Stimulated activated CD4-positive, alpha-beta T cell treated with anti-CD3 and anti-CD28 coated beads, TNF-alpha, amount 100 ng/mL, for 4 hours (primary cell): Measurements from ENCODE around the gene CCNJ.

Source experiments
- DNase-seq, 3 experiments: peaks; one replicate each; pipeline ENCODE4 v3.0.0-alpha.2; 2020; ENCODE audit warnings: low read depth in 3 of 3

The CCNJ gene

DNA sequence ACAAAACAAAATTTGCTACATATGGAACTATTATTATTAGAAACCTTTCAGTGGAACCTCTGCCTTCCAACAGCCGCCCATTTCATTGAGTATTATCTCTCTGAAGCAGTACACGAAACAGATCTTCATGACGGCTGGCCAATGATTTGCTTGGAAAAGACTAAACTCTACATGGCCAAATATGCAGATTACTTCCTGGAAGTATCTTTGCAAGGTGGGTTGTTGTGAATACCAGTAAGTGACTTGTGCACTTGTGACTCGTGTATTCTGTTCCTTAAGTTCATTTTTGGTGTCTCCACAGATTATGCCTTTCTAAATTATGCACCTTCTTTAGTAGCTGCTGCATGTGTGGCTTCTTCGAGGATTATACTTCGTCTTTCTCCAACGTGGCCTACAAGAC is 13.4 kb downstream of the CCNJ start:
- DNase-seq, result no peak

GRCh38 chr10:96061232-96061631 is 17.8 kb downstream of the CCNJ start:
- DNase-seq, result no peak

GRCh38 chr10:96072674-96073073 is 29.3 kb downstream of the CCNJ start:
- no peak for DNase-seq

- DNase-seq, result no peak
Measured at GRCh38 chr10:96073722-96074121, 30.3 kb downstream of the CCNJ start.

DNA sequence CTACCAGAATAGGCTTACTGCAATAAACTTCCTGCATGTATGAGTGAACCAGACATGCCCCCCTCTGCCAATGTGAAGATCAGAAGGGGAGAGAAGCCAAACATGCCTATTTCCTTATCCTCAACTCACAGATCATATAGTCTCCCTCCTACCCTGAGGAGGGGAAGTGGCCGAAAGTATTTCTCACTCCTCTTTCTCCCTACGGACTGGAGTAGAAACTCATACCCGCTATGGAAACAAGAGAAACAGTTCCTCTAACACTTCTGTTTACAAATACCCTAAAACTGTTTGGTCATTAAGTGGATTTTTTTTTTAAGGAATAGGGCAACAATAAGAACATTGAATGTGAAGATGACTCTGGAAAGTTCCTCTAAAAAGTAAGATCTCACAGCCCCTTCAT is 31.4 kb downstream of the CCNJ start:
- no peak for DNase-seq

DNA sequence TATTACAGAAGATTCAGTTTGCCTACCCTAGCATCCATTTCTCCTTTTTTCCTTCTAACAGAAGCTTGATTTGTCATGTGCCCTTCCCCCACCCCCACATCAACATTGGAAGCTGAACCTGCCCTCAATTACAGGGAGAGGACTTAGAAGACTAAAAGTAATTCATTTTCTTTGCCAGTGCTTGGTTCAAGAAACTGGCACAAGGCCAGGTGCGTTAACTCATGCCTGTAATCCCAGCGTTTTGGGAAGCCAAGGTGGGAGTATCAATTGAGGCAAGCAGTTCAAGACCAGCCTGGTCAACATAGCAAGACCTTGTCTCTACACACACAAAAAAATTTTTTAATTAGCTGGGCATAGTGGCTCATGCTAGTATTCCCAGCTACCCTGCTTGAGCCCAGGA is 32.6 kb downstream of the CCNJ start:
- no peak for DNase-seq

- DNase-seq, result no peak
Measured at GRCh38 chr10:96077156-96077555, 33.8 kb downstream of the CCNJ start.

- no peak for DNase-seq
Measured at GRCh38 chr10:96082153-96082552, 38.8 kb downstream of the CCNJ start.

DNA sequence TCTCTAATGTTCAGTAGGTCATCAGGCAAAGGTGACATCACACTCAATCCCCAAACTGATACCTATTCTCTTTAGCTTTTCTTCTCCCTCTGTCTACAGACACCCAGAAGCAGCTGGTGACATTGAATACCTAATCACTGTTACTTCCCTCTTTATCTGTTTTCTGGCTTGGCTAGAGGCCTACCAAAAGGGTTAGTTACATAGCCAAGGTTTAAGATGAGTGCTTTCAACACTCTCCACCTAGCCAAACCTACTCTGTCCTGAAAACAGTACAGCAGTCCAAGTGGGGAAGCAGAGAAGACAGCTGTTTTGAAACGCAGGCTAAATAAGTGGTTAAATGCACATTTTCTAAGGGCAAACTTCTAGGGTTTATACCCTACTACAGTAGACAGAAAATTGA is 39.4 kb downstream of the CCNJ start:
- no peak for DNase-seq

DNA sequence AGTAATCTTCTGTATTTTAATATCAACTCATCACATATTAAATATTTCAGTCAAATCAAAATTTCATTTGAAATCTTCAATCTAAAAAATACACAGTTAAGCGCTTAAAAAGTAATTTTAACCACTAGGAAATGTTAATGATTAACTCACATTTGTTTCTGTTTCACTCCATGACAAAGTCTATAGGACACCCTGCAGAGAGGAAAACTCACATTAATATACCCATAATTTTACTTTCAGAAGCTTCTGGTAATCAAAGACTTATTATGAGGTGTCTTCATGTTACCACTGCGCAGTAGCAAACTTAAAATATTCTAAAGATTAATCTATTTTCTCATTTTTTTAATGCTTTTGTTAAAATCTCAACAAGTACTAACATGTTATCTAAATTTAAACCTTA is 45.7 kb downstream of the CCNJ start:
- DNase-seq, result no peak

GRCh38 chr10:96089670-96090462 is 46.5 kb downstream of the CCNJ start:
- DNase-seq, result peak; percentile 81 to 87 (median 87)

- DNase-seq, result no peak
Measured at GRCh38 chr10:96090463-96090800, 47.0 kb downstream of the CCNJ start.

- DNase-seq, result no peak
Measured at GRCh38 chr10:96092999-96093767, 49.8 kb downstream of the CCNJ start.

DNA sequence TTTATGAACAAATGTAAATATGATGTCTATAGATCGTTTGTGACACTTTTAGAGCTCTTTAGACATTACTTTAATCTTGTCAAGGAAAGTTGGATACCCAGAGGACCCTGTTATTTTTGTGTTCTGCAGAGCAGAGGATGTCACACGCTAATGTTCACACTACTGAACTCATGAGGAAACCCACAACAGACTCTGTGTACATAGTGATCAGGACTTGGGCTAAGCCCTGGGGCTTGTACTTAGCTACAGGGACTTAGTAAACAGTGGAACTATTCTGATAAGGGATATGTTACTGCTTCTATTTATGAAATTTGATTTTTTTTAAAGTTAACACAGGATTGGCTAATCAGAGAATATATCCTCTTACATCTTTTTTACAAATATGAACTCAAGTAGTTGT is 50.6 kb downstream of the CCNJ start:
- no peak for DNase-seq

- DNase-seq, result no peak
Measured at GRCh38 chr10:96096958-96097357, 53.6 kb downstream of the CCNJ start.

DNA sequence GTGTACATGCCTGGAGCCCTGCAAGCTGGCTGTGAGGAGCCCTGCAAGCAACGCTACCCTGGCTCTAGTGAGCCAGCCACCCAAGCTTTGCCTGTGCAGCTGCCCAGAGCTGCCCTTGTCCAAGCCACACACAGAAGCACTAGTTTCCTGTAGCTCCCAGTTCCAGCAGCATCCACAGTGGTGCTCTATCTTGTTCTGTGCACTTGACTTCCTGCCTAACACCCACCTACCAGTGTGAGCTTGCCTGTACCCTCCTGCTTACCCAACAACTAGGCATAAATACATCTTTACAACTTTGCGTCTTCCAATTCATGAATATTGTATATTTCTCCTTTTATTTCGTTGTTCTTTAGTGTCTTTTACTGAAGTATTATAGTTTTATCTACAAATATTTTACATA is 54.5 kb downstream of the CCNJ start:
- DNase-seq, result no peak

- DNase-seq, result no peak
Measured at GRCh38 chr10:96107623-96108038, 64.2 kb downstream of the CCNJ start.
